GM18867 (cell line): ENCODE results near the gene SEMA5B.

ENCODE experiments used
- ATAC-seq: cut with Tn5 transposase; IDR thresholded peaks from one replicate; pipeline ENCODE4 v1.9.1; 2021; ENCODE audit warnings: mild to moderate bottlenecking, moderate library complexity; ENCODE audit not compliant: unreplicated experiment

Gene SEMA5B

GRCh38 chr3:123025642-123026521 is 1.7 kb downstream of the SEMA5B start:
- ATAC-seq = no peak

- no peak for ATAC-seq
These were observed 3.5 kb downstream of the SEMA5B start for GRCh38 chr3:123024056-123024455.

- ATAC-seq = no peak
These were observed 5.5 kb downstream of the SEMA5B start for GRCh38 chr3:123021996-123022510.

- ATAC-seq = no peak
These were observed 6.2 kb downstream of the SEMA5B start for GRCh38 chr3:123021388-123021787.

- no peak for ATAC-seq
These were observed 6.9 kb downstream of the SEMA5B start for GRCh38 chr3:123020709-123021108.

GRCh38 chr3:123019591-123019990 is 8.0 kb downstream of the SEMA5B start:
- no peak for ATAC-seq

GRCh38 chr3:123019161-123019560 is 8.4 kb downstream of the SEMA5B start:
- ATAC-seq = no peak

- ATAC-seq = no peak
These were observed 8.9 kb downstream of the SEMA5B start for GRCh38 chr3:123018683-123019082.

GRCh38 chr3:123015596-123015995 is 12.0 kb downstream of the SEMA5B start:
- ATAC-seq = no peak

- no peak for ATAC-seq
These were observed 13.7 kb downstream of the SEMA5B start for GRCh38 chr3:123013876-123014275.

GRCh38 chr3:123012652-123013051 is 14.9 kb downstream of the SEMA5B start:
- ATAC-seq = no peak

GRCh38 chr3:123011447-123011846 is 16.1 kb downstream of the SEMA5B start:
- ATAC-seq = no peak

GRCh38 chr3:123008840-123009239 is 18.7 kb downstream of the SEMA5B start:
- no peak for ATAC-seq

GRCh38 chr3:123006609-123007008 is 21.0 kb downstream of the SEMA5B start:
- ATAC-seq = no peak

- no peak for ATAC-seq
These were observed 22.3 kb downstream of the SEMA5B start for GRCh38 chr3:123005291-123005690.

GRCh38 chr3:123004201-123004918 is 23.2 kb downstream of the SEMA5B start:
- no peak for ATAC-seq

GRCh38 chr3:123002749-123003497 is 24.6 kb downstream of the SEMA5B start:
- no peak for ATAC-seq

- no peak for ATAC-seq
These were observed 25.3 kb downstream of the SEMA5B start for GRCh38 chr3:123002100-123002748.

- no peak for ATAC-seq
These were observed 28.7 kb downstream of the SEMA5B start for GRCh38 chr3:122998856-122999255.

- no peak for ATAC-seq
These were observed 29.4 kb downstream of the SEMA5B start for GRCh38 chr3:122998206-122998605.
